22Rv1 (cell line): ENCODE results near the gene TBC1D21.

Experiments used
- H3K27ac ChIP-seq: fragments of 450-650 bp; 2 replicates; pipeline ENCODE4 v1.5.1; 2017
- ZFX ChIP-seq: fragments of 450-650 bp; IDR thresholded peaks from 2 replicates; pipeline ENCODE4 v1.6.1; 2017; ENCODE audit warnings: antibody characterized with exemption, borderline replicate concordance
- TF ChIP-seq, protein P1 (sequence below): fragments of 450-650 bp; IDR thresholded peaks from 2 replicates; pipeline ENCODE4 v1.5.1; 2017; ENCODE audit warnings: mild to moderate bottlenecking

Gene TBC1D21

GRCh38 chr15:73923488-73924164 is 50.3 kb downstream of the TBC1D21 start:
- TF ChIP-seq ZFX: no peak
- TF ChIP-seq, protein P1, sequence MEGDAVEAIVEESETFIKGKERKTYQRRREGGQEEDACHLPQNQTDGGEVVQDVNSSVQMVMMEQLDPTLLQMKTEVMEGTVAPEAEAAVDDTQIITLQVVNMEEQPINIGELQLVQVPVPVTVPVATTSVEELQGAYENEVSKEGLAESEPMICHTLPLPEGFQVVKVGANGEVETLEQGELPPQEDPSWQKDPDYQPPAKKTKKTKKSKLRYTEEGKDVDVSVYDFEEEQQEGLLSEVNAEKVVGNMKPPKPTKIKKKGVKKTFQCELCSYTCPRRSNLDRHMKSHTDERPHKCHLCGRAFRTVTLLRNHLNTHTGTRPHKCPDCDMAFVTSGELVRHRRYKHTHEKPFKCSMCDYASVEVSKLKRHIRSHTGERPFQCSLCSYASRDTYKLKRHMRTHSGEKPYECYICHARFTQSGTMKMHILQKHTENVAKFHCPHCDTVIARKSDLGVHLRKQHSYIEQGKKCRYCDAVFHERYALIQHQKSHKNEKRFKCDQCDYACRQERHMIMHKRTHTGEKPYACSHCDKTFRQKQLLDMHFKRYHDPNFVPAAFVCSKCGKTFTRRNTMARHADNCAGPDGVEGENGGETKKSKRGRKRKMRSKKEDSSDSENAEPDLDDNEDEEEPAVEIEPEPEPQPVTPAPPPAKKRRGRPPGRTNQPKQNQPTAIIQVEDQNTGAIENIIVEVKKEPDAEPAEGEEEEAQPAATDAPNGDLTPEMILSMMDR: no peak

DNA sequence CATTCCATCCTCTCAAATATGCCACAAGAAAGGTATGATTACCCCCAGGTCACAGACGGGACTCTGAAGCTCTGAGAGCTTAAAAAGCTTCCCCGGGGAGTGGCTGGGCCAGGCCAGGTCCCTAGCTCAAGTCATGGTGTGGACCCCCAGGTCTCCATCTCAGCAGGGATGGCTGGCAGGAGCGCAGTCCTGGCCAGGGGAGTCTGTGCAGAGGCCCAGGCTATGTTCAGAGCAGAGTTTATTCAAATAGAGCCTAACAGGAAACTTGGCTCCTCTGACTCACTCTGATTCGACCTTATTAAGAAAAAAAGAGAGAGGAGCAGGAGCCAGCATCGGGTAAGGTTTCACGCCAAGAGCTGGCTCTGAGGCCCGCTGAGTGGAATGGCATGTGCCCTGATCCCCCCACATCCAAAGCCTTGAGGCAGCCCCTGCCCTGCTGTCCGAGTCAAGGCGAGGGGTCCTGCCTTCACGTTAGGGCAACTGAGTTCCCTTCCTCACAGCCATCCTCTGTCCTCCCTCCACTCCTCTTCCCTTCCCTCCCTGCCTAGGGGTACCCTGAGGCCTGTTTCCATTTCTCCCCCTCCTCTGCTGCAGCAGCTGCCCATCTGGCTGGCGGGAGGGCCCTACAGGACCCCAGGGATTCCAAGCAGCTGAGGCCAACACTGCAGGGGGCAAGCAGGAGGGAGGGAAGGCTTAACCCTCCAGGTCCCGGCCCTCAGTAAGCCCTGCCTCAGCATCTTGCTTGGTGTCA is 51.0 kb downstream of the TBC1D21 start:
- TF ChIP-seq, protein P1: no peak
- TF ChIP-seq ZFX: no peak
- H3K27ac ChIP-seq: no peak overlapping the region

More at GRCh38 chr15:73923488-73924164, 50.3 kb downstream of the TBC1D21 start:
- no peak overlapping the region for H3K27ac ChIP-seq

GRCh38 chr15:73925848-73926218 is 52.5 kb downstream of the TBC1D21 start:
- H3K27ac ChIP-seq: no peak overlapping the region
- TF ChIP-seq, protein P1: no peak
- TF ChIP-seq ZFX: no peak

DNA sequence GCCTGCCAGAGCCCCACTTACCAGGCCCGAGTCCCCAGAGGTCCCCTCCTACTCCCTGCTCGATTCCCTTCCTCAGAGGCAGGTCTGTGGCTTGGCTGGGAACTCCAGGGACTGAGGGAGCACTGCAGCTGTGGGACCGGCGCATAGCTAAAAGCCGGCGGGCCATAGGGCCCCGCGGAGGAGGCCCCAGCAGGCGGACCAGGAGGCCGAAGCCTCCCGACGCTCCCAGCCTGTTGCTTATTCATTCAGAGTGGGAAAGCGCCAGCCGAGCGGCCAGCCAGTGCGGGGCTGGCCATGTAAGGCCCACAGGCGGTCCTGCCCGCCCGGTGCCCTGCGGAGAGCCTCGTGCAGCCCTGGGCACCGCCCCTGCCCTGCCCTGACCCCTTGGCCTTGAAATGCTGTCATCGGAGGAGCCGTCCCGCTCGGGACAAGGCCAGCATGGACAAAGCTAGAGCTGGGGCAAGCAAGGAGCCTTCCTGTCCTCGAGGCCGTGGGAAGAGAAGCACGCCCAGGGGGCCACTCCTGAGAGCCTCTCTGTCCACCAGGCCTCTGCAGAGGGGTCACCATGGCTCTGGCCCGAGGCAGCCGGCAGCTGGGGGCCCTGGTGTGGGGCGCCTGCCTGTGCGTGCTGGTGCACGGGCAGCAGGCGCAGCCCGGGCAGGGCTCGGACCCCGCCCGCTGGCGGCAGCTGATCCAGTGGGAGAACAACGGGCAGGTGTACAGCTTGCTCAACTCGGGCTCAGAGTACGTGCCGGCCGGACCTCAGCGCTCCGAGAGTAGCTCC is 53.0 kb downstream of the TBC1D21 start, which contains the start of gene LOXL1:
Gene LOXL1, plus strand, starts transcription at position 244 of the 784 bp plus-strand sequence. Its CDS starts 322 bp downstream, at position 566.
- peak within 1 kb of the TSS; percentile 65 for H3K27ac ChIP-seq
- TF ChIP-seq, protein P1: no peak
- TF ChIP-seq ZFX: no peak

DNA sequence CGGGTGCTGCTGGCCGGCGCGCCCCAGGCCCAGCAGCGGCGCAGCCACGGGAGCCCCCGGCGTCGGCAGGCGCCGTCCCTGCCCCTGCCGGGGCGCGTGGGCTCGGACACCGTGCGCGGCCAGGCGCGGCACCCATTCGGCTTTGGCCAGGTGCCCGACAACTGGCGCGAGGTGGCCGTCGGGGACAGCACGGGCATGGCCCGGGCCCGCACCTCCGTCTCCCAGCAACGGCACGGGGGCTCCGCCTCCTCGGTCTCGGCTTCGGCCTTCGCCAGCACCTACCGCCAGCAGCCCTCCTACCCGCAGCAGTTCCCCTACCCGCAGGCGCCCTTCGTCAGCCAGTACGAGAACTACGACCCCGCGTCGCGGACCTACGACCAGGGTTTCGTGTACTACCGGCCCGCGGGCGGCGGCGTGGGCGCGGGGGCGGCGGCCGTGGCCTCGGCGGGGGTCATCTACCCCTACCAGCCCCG is 53.7 kb downstream of the TBC1D21 start:
- TF ChIP-seq ZFX: no peak
- TF ChIP-seq, protein P1: no peak
- H3K27ac ChIP-seq: peak overlapping the region; percentile 65

- H3K27ac ChIP-seq: peak overlapping the region; percentile 65
These were observed 54.3 kb downstream of the TBC1D21 start for GRCh38 chr15:73927476-73928240.

More at GRCh38 chr15:73927476-73928240, 54.3 kb downstream of the TBC1D21 start:
- TF ChIP-seq, protein P1: peak; percentile 78
- TF ChIP-seq ZFX: no peak
